Mammary epithelial cell (primary cell): ENCODE data around the gene RPTOR.

Experiments
- CTCF ChIP-seq, 2 donors: IDR thresholded peaks in 1 of 2; conservative IDR thresholded peaks in 1 of 2; 2 replicates each; pipeline ENCODE4 v1.5.1; 2011 to 2012; ENCODE audit warnings: inconsistent platforms in 2 of 2, low read length in 2 of 2, mild to moderate bottlenecking in 2 of 2, control low read depth in 1 of 2, low read depth in 1 of 2; ENCODE audit not compliant: insufficient read depth in 1 of 2; ENCODE audit errors: extremely low read depth in 1 of 2
- EZH2 ChIP-seq: IDR thresholded peaks from 2 replicates; pipeline ENCODE4 v1.6.1; 2012; ENCODE audit warnings: low read length, inconsistent platforms, borderline replicate concordance

- no peak for TF ChIP-seq CTCF (conservative IDR thresholded peaks at IDR 0.05 in 1 of 2, IDR thresholded peaks at IDR 0.05 in 1 of 2; ENCODE audit: extremely low read depth in 1 of 2, insufficient read depth in 1 of 2, low read depth in 1 of 2, low read length in 2 of 2)
- no peak for TF ChIP-seq EZH2
These were observed 14.7 kb upstream of the RPTOR start for GRCh38 chr17:80529904-80530292.
